K562 (cell line): ENCODE results near the gene IGLON5.

Experiments used
- ATF1 ChIP-seq, 2 experiments: fragments of 450-650 bp in 1 of 2; IDR thresholded peaks; 2 replicates each; pipeline ENCODE4 v1.6.1; 2016; ENCODE audit warnings: missing compliant biosample characterization in 1 of 2, missing genetic modification characterization in 1 of 2
- ATF3 ChIP-seq, 2 experiments: fragments of 450-650 bp in 1 of 2; sonication (generic) in 1 of 2; formaldehyde crosslinking in 1 of 2; IDR thresholded peaks in 1 of 2; conservative IDR thresholded peaks in 1 of 2; 2 replicates each; pipeline versions ENCODE4 v1.6.1 to v1.8.1; 2016 to 2023; ENCODE audit warnings: mild to moderate bottlenecking in 2 of 2, moderate library complexity in 2 of 2, inconsistent platforms in 1 of 2, missing genetic modification reagents in 1 of 2
- CEBPB ChIP-seq: fragments of 450-650 bp; IDR thresholded peaks from 2 replicates; pipeline ENCODE4 v1.6.1; 2016; ENCODE audit warnings: missing genetic modification characterization, missing compliant biosample characterization
- CEBPG ChIP-seq, 3 experiments: fragments of 200-800 bp in 1 of 3; sonication (Bioruptor generic) in 1 of 3; sonication (generic) in 1 of 3; formaldehyde crosslinking in 1 of 3; IDR thresholded peaks in 2 of 3; conservative IDR thresholded peaks in 1 of 3; 2 replicates each; pipeline versions ENCODE4 v1.6.1 to v1.8.0; 2016 to 2022; ENCODE audit warnings: missing compliant biosample characterization in 2 of 3, missing genetic modification characterization in 2 of 3, mild to moderate bottlenecking in 1 of 3, missing genetic modification reagents in 1 of 3
- CEBPZ ChIP-seq: fragments of 150-350 bp; IDR thresholded peaks from 2 replicates; pipeline ENCODE4 v1.6.1; 2014; ENCODE audit warnings: low read depth, mild to moderate bottlenecking, low read length, borderline replicate concordance
- CHD2 ChIP-seq: IDR thresholded peaks from 2 replicates; pipeline ENCODE4 v1.6.1; 2011; ENCODE audit warnings: low read depth, low read length
- CTCF ChIP-seq, 3 experiments: IDR thresholded peaks in 2 of 3; conservative IDR thresholded peaks in 1 of 3; 2 replicates each; pipeline ENCODE4 v1.5.1; 2011 to 2012; ENCODE audit warnings: low read length in 3 of 3, mild to moderate bottlenecking in 3 of 3, control low read depth in 2 of 3, improper control_type of control experiment in 1 of 3, inconsistent platforms in 1 of 3, low read depth in 1 of 3, mixed read lengths in 1 of 3, moderate library complexity in 1 of 3; ENCODE audit not compliant: insufficient read depth in 2 of 3
- KAT7 ChIP-seq: sonication (generic); formaldehyde crosslinking; IDR thresholded peaks from 2 replicates; pipeline ENCODE4 v1.8.0; 2022; ENCODE audit warnings: missing genetic modification reagents, mild to moderate bottlenecking, borderline replicate concordance
- MAX ChIP-seq: sonication (generic); formaldehyde crosslinking; IDR thresholded peaks from 2 replicates; pipeline ENCODE4 v1.9.0; 2022; ENCODE audit warnings: mild to moderate bottlenecking, missing genetic modification reagents
- PHF21A ChIP-seq: fragments of 450-650 bp; IDR thresholded peaks from 2 replicates; pipeline ENCODE4 v1.6.1; 2017; ENCODE audit warnings: low read depth, borderline replicate concordance
- RBBP5 ChIP-seq: fragments of 200-600 bp; sonication (generic); IDR thresholded peaks from 2 replicates; pipeline ENCODE4 v1.6.1; 2012; ENCODE audit warnings: borderline replicate concordance, mild to moderate bottlenecking, low read length, control low read depth, inconsistent platforms; ENCODE audit not compliant: insufficient read depth, poor library complexity, severe bottlenecking
- SIN3A ChIP-seq, 2 experiments: fragments of 150-350 bp in 1 of 2; IDR thresholded peaks; 2 replicates each; pipeline ENCODE4 v1.6.1; 2011 to 2016; ENCODE audit warnings: borderline replicate concordance in 2 of 2, low read depth in 2 of 2, low read length in 2 of 2, mild to moderate bottlenecking in 2 of 2, moderate library complexity in 2 of 2; ENCODE audit not compliant: control insufficient read depth in 1 of 2

GRCh38 chr19:51321799-51322198 lies 10.4 kb downstream of the IGLON5 start:
- no peak for TF ChIP-seq CEBPG (CRISPR knock-in tag; IDR thresholded peaks at IDR 0.05)
- no peak for TF ChIP-seq CEBPG (tag; conservative IDR thresholded peaks at IDR 0.05 in 1 of 2, IDR thresholded peaks at IDR 0.05 in 1 of 2)
- TF ChIP-seq CEBPB: no peak
- no peak for TF ChIP-seq CTCF (IDR thresholded peaks at IDR 0.05 in 2 of 3, conservative IDR thresholded peaks at IDR 0.05 in 1 of 3; ENCODE audit: insufficient read depth in 2 of 3, low read depth in 1 of 3, low read length in 3 of 3)
- no peak for TF ChIP-seq SIN3A (IDR thresholded peaks at IDR 0.05; ENCODE audit: borderline replicate concordance in 2 of 2, control insufficient read depth in 1 of 2, low read depth in 2 of 2, low read length in 2 of 2)
- no peak for TF ChIP-seq KAT7 (CRISPR knock-in tag)
- TF ChIP-seq PHF21A: no peak
- no peak for TF ChIP-seq CEBPZ
- no peak for TF ChIP-seq ATF1 (CRISPR knock-in tag; IDR thresholded peaks at IDR 0.05)
- no peak for TF ChIP-seq ATF1 (tag; IDR thresholded peaks at IDR 0.05)
- TF ChIP-seq RBBP5: no peak
- peak; percentile 32; the same call in 1 of the 2 replicates for TF ChIP-seq MAX (CRISPR knock-in tag)
- no peak for TF ChIP-seq CHD2
- TF ChIP-seq ATF3 (IDR thresholded peaks at IDR 0.05): no peak
- no peak for TF ChIP-seq ATF3 (CRISPR knock-in tag; conservative IDR thresholded peaks at IDR 0.05)
